Measurements from ENCODE around the gene S100A3.
"Not testable (repeated sequence)": the region's sequence is repeated elsewhere in the genome, so short reads cannot be mapped to it uniquely, and the experiment has no call there.

The S100A3 gene

GRCh38 chr1:153534925-153535241, 14.2 kb downstream of the S100A3 start:
- DNase-seq (ENCODE audit: low read depth), result no peak

DNA sequence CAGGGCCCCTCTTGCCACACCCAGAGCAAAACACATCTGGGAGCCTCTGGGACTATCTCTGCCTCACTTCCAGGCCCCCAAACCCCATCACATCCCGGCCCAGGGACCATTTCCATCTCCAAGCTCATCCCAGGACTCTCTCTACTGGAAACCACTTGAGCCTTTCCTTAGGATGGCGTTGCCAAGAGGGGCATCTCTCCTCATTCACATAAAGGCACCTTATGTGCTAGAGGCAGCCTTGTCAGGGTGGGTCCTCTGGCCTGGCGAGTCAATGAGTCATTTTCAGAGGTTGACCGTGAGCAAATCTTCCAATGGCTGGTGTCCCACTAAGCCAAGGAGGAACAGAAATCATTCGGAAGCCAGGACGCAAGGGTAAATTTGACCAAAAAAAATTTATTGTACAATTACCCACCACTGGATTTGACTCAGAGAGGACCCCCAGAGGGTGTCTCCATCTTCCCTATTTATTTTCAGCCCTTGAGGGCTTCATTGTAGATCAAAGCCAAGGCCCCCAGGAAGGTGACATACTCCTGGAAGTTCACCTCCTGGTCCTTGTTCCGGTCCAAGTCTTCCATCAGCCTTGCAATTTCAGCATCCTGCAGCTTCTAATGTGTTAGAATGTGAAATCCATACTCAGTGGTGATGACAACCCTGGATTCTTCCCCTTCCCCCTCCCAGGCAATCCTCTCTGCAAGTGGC, 14.7 kb downstream of the S100A3 start:
- DNase-seq (ENCODE audit: low read depth), result no peak

- DNase-seq (ENCODE audit: low read depth), result peak; percentile 76
These were observed 15.3 kb downstream of the S100A3 start for GRCh38 chr1:153533689-153534201.

- no peak for DNase-seq (ENCODE audit: low read depth)
These were observed 16.1 kb downstream of the S100A3 start for GRCh38 chr1:153532769-153533599.

DNA sequence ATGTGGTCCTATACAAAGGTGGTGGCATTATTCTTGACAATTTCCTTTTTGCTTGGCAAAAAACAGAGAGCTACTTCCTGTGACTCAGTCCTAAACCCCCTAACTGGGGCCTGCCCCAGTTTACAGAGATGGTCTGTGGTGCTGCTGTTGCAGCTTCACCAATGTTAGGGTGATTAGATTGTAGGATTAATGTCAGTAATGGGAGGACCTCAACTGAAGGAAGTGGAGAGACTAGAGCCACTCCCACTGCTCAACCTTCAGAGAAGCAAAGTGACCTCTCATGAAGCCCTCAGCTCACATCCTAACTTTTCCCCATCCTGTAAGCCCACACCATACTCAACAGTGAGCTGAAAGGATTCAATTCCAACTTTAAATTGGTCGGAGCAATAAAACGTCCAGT, 16.9 kb downstream of the S100A3 start:
- no peak for DNase-seq (ENCODE audit: low read depth)

GRCh38 chr1:153531638-153532037, 17.4 kb downstream of the S100A3 start:
- no peak for DNase-seq (ENCODE audit: low read depth)

DNA sequence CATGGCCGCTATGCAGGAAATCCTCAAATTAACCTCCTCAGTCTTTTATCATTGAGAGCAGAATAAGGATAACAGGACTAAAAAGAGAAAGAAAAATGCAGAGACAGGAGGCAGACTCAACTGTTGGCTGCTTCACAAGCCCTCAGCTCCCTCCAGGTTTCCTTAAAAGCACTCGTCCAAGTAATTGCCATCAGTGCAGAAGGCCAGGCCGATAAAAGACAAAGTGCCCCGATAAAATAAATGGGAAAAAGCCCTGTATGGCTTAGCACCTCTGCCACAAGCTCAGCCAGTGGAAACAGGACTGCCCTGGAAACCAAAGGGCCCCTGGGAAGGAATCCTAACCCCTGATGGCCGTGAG, 21.4 kb downstream of the S100A3 start:
- no peak for DNase-seq (ENCODE audit: low read depth)

DNA sequence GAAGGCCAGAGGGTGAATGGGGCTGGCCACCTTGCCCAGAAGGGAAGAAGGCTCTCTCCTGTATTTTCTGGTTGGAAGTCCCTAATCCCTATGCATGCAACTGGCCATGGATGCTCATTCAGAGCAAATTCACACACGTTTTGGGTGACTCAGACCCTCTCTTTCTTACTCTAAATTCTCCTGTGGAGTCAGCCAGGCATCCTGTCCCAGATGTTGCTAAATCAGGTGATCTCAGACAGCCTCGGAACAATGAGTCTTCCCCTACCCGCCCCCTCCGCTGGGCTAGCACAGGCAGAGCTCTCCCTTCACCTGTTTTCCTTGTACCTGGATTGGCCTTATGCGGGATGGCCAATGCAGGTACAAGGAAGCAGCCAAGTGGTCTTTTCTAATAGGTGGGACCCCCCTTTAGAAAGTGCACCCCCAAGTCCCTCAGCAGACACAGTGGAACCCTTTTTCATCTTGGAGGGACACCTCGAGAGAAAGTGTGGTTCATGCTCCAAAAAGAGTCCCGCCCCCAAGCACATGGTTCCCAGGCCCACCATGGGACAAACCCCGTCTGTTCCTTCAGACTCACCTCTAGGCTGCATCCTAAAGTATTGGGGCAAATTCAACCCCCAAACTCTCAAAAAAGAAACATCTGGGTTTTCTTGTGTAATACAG, 21.9 kb downstream of the S100A3 start:
- no peak for DNase-seq (ENCODE audit: low read depth)

GRCh38 chr1:153526132-153526543, 22.9 kb downstream of the S100A3 start:
- DNase-seq (ENCODE audit: low read depth), result no peak

- DNase-seq (ENCODE audit: low read depth), result no peak
These were observed 23.9 kb downstream of the S100A3 start for GRCh38 chr1:153525088-153525728.

DNA sequence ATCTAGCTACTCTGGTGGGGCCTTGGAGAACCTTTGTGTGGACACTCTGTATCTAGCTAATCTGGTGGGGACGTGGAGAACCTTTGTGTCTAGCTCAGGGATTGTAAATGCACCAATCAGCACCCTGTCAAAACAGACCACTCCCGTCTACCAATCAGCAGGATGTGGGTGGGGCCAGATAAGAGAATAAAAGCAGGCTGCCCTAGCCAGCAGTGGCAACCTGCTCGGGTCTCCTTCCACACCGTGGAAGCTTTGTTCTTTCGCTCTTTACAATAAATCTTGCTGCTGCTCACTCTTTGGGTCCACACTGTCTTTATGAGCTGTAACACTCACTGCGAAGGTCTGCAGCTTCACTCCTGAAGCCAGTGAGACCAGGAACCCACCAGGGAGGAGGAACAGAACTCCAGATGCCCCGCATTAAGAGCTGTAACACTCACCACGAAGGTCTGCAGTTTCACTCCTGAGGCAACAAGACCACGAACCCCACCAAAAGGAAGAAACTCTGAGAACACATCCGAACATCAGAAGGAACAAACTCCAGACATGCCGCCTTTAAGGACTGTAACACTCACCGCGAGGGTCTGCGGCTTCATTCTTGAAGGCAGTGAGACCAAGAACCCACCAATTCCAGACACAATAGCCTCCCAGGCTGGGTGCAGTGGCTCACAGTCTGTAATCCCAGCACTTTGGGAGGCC, 26.6 kb downstream of the S100A3 start:
- not testable (repeated sequence) for DNase-seq (ENCODE audit: low read depth)

- not testable (repeated sequence) for DNase-seq (ENCODE audit: low read depth)
These were observed 27.2 kb downstream of the S100A3 start for GRCh38 chr1:153521808-153522207.

DNA sequence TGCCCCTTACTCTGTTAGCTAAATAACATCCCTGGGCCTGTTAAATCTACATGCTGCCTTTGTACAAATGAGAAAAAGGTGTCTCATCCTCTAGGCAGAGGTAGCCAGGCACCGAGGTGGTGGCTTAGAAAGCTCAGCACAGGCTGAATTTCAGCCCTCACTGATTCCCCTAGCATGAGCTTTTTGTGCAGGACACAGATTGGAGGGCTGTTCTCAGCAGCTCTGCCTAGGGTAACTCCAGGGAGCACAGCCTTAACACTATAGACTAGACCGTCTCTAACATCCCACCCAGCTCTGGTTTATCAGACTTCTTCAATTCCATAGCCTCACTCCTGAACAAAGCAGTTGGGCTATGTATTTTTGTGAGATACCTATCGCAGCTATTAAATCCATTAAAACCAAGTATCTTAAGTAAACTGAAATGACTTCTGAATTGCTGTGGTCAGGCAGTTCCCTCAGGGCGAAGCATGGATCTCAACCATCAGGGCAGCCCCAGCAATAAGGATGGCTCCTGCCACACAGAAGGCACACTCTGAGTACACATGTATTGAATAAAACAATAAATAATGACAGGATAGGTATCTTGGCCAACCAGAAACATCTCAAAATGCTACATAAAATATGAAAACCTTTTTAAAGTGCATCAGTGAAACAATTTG, 28.1 kb downstream of the S100A3 start:
- no peak for DNase-seq (ENCODE audit: low read depth)

GRCh38 chr1:153520137-153520691, 28.8 kb downstream of the S100A3 start:
- not testable (repeated sequence) for DNase-seq (ENCODE audit: low read depth)

GRCh38 chr1:153519242-153519641, 29.8 kb downstream of the S100A3 start:
- no peak for DNase-seq (ENCODE audit: low read depth)

DNA sequence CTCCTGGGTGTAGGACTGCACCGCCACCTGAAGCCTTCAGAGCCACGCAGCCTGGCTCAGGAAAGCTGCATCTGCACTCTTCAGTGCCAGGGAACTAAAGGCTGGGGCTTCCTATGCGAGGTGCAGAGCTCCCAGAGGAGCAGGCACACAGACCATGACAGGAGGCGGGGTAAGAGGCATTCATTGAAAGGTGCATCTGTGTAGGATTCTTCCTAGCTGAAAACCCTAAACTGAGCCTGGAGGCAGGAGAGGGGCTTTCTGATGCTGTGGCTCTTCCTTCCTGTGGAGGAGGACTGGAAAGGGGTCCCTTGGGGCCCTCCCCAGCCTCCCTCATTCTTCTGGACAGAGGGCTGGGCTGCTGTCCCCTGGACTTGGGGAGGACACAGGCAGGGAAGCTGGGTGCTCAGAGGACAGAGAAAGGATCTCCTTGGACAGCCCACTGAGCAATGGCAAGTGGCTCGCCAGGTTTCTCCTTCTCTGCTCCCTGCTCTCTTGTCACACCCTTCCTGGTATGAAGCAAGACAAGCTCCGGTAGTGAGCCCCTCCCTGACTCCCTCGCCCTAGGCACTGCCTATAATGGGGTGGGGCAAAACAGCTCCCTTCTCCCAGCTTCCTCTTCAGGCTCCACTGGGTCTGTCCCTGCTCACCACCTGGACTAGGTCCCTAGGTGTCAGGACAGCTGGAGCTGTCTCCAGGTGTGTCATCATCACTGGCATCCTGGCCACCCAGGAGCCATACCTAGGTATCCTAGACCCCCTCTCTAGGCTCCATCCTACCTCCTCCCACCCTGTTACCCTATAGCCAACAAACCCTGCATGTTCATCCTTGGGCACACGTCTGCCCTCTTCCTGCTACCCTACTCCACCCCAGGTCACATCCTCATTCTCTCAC, 33.3 kb downstream of the S100A3 start:
- DNase-seq (ENCODE audit: low read depth), result no peak

DNA sequence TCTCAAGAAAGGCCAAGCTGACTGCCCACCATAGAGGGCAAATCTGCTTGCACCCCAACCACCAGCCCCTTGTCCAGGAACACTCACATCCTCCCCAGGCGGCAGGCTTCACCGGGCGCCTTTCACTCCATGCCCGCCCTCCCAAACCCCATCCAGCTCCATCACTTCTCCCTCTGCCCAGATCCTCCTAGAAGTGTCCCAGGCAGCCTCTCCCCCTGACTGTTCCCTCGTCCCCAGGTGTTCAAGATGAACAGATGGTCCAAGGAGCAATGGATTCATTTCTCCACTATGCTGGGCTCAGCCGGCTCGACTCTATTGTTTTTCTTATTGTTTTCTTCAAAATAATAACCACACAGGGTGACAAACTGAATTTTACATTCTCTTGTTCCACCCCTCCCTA, 35.4 kb downstream of the S100A3 start:
- DNase-seq (ENCODE audit: low read depth), result no peak

DNA sequence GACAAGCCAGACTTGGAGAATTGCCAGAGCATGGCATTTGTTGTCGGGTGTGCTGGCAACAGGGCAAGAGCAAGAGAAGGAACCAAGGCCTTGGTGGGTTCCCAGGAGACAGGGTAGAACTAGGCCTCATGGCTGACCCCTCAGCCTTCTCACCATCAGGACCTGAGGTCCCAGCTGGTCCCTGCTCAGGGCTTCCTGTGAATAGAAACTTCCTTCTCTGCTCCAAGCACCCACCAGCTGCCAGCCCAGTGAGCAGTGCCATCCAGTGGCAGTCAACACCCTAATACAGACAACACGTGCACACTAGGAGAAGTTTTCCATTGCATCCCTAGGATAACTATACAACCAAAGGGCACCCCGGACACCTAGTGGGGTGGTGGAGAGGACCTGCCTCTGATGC, 36.0 kb downstream of the S100A3 start:
- no peak for DNase-seq (ENCODE audit: low read depth)

GRCh38 chr1:153510984-153511410, 38.1 kb downstream of the S100A3 start:
- no peak for DNase-seq (ENCODE audit: low read depth)

Measured in GM04503 (cell line).